Body of pancreas (tissue), 4 donors: Measurements from ENCODE around the gene TMEM208.

Experiments used
- POLR2A ChIP-seq, 3 donors: fragments of 450-650 bp; IDR thresholded peaks; one replicate each; pipeline ENCODE4 v1.6.1; 2016; ENCODE audit warnings: antibody characterized with exemption in 3 of 3, mild to moderate bottlenecking in 2 of 3
- TF ChIP-seq, protein P1 (sequence below), 7 experiments: fragments of 450-650 bp in 4 of 7; fragments of 200-600 bp in 3 of 7; sonication (generic) in 3 of 7; IDR thresholded peaks; one replicate each; pipeline ENCODE4 v1.5.1; 2016 to 2019; ENCODE audit warnings: antibody characterized with exemption in 7 of 7

GRCh38 chr16:67226295-67226803 lies 581 bp upstream of the TMEM208 start:
- TF ChIP-seq, protein P1, sequence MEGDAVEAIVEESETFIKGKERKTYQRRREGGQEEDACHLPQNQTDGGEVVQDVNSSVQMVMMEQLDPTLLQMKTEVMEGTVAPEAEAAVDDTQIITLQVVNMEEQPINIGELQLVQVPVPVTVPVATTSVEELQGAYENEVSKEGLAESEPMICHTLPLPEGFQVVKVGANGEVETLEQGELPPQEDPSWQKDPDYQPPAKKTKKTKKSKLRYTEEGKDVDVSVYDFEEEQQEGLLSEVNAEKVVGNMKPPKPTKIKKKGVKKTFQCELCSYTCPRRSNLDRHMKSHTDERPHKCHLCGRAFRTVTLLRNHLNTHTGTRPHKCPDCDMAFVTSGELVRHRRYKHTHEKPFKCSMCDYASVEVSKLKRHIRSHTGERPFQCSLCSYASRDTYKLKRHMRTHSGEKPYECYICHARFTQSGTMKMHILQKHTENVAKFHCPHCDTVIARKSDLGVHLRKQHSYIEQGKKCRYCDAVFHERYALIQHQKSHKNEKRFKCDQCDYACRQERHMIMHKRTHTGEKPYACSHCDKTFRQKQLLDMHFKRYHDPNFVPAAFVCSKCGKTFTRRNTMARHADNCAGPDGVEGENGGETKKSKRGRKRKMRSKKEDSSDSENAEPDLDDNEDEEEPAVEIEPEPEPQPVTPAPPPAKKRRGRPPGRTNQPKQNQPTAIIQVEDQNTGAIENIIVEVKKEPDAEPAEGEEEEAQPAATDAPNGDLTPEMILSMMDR (IDR thresholded peaks at IDR 0.05): no peak
- TF ChIP-seq POLR2A (IDR thresholded peaks at IDR 0.05): no peak
